Left renal pelvis (tissue), 4 donors: ENCODE results near the gene PDE8B. TPM values are rescaled to one million over a fixed set of nuclear protein-coding genes. Genes with fewer than 3 reads are reported as not detected.
"Not testable (repeated sequence)": the region's sequence is repeated elsewhere in the genome, so short reads cannot be mapped to it uniquely, and the experiment has no call there.

ENCODE experiments used
- DNase-seq, 4 donors: peaks; one replicate each; pipeline ENCODE4 v3.0.0-alpha.2; 2013; ENCODE audit warnings: low read depth in 4 of 4, low spot score in 3 of 4
- polyA plus RNA-seq, 4 donors: library from polyadenylated mRNA; unstranded; fragments of 120-200 nt; gene quantifications; one replicate each; pipeline ENCODE4 v1.2.1, GENCODE V29; 2013; ENCODE audit not compliant: insufficient read length in 4 of 4

Gene PDE8B
- polyA plus RNA-seq, 4 donors: 3.2 to 6.4 (median 5.6) TPM

- no peak for DNase-seq
Observed at GRCh38 chr5:77426670-77427069, 216.2 kb downstream of the PDE8B start.

DNA sequence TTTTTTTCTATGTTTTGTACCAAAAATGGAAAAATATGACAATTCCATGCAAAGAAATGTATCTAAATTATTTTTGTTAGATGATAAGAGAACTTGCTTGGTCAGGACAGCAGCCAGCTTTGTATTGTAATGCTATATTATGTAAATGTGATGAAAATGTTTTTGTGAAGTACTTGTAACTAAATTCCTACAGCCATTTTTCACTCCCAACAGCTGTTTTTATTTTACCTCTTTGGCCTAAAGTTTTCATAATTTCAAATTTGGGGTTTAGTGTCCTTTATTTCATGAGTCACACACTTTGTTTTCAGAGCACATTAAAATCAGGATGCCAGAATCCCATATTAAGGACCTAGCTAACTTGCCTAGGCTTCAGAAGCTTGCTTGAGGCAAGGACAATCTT, 217.5 kb downstream of the PDE8B start:
- DNase-seq: no peak

- no peak for DNase-seq
Observed at GRCh38 chr5:77428526-77428925, 218.0 kb downstream of the PDE8B start.

GRCh38 chr5:77430726-77431125, 220.2 kb downstream of the PDE8B start:
- DNase-seq: no peak

DNA sequence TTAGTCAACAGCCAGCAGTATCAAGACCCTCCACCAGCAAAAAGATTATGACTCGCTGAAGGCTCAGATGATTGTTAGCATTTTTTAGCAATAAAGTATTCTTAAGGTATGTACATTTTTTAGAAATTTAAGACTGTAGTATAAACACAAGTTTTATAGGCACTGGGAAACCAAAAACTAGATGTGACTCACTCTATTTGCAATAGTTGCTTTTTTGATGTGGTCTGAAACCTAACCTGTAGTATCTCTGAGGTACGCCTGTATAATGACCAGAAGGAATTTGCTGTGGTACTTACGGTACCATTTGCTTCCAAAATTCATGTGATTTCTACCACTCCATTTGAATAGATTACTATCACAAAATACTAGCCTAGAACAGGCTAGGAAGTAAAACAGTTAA, 220.8 kb downstream of the PDE8B start:
- no peak for DNase-seq

GRCh38 chr5:77431719-77432118, 221.2 kb downstream of the PDE8B start:
- no peak for DNase-seq

DNA sequence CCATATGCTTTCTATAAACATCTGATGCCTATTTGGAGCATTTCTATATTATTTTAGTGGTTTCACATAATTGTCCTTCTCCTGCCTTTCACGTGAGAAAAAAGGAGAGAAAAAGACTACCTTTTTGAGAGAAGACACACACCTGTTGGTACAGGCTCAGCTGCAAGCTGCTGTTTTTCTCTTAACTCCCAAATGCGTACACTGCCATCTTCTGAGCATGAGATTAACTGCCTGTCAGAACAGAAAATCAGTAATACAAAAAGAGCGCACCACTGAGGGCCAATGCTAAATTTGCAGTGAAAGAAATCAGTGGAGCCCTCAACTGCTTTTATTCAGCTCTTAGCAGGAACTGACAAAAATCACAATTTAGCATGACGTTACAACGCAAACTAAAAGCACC, 226.7 kb downstream of the PDE8B start:
- no peak for DNase-seq

DNA sequence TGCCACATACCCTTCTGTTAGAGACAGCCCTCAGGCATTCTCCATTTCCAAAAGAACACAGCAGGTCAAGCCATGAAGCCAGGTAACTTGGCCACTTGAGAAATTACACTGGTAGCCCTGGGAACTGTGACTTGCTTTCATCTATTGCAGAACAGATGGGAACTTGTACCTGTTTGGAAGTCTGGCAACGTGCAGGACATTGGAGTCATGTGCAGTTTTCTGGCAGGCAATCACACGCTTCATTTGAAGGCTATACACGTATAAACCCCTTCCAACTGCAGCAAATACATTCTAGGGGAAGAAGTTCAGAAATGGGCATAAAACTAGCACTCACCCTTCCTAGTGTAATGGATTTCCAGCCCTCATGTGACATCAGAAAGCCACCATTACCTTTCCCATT, 227.6 kb downstream of the PDE8B start:
- DNase-seq: no peak

DNA sequence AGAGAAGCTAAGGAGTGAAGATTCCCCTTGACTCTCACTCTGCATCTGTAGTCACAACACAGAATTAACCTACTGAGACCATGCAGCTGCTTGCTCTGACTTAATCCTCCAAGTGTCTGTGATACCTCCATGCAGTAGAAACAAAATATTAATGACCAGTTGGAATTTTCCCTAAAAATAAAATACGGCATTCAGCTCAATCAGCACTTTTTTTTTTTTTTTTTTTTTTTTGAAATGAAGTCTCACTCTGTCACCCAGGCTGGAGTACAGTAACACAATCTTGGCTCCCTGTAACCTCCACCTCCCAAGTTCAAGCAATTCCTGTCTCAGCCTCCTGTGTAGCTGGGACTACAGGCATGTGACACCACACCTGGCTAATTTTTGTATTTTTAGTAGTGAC, 233.2 kb downstream of the PDE8B start:
- no peak for DNase-seq

- DNase-seq: no peak
Observed at GRCh38 chr5:77444356-77444755, 233.9 kb downstream of the PDE8B start.

DNA sequence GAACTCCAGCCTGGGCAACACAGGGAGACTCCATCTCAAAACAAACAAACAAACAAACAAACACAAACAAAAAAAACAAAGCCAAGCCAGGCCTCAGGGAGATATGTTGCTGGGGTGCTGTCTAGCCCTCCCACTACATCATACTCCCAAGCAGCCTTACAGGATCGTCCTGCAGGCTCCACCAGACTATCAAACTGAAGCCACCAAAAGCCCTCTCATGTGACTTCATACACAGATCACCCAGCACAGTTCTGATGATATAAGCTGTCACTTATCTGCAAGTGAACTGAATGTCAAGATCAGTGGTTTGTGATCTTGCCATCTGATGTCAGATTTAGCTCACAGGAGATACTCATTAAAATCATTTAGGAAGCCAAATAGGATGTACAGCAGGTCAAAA, 238.4 kb downstream of the PDE8B start:
- no peak for DNase-seq

DNA sequence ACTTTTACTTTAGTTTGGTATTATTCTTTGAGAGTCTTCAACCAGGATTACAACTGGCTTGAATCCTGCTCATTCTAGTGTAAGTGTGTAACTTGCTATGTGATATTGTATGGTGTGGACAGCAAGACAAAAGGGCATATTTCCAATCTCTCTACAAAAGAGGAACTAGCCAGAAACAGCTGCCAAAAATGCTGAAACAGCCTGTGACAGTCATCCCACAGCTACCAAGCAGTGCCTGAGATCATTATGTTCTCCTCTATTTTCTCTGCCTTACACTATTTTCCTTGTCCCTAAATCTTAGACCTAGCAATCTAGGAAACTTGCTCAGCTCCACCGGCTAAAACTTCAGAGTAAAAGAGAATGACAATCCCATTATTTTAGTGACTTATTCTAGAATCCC, 238.8 kb downstream of the PDE8B start:
- no peak for DNase-seq

DNA sequence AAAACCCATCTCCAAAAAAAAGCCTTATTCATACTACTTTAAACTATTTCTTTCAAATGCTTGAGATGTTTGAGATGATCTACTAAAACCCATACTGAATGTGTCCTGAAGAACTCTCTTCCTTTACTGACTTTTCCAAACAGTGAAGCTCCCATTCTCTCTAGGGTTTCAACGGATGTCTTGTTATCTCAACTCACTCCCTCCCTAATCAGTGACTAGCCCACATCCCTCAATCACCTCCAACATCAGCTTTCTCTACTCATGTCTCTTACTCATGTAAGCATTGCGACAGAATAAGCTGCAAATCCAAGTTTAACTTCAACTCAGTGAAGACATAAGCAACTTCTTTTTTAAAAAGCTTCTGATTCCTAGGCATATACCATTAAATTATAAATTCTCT, 239.5 kb downstream of the PDE8B start:
- DNase-seq: no peak

- no peak for DNase-seq
Observed at GRCh38 chr5:77452351-77452750, 241.9 kb downstream of the PDE8B start.

- no peak for DNase-seq
Observed at GRCh38 chr5:77454123-77454522, 243.6 kb downstream of the PDE8B start.

DNA sequence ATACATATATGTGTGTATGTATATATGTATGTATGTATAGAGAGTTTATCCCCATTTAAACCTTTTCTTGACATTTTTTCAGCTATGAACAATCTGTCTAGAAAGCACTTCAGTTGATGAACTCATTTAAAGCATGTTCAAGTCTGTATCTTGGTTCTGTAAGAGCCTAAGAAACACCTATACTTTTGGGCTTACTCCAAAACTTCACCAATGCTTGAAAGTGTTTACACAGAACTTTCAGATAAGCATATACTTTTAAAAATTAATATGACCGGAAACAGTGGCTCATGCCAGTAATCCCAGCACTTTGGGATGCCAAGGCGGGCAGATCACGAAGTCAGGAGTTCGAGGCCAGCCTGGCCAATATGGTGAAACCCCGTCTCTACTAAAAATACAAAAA, 250.8 kb downstream of the PDE8B start:
- no peak for DNase-seq

DNA sequence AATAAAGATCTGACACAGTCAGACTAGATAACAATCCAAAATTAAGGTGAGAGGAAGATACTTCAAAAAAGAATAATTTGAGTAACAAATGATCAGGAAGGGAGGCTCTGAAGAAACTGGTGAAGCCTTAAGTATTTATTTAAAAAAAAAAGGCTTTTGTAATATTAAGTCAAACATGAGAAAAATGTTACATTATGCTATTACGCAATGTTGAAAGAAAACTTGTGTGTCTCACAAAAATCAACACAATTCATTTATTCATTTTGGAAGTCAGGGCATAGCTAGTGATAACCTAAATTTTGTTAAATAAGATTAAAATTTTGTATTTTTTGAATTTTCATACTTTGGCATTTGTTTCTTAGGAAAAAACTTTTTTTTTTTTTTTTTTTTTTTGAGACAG, 253.4 kb downstream of the PDE8B start:
- no peak for DNase-seq

- not testable (repeated sequence) for DNase-seq
Observed at GRCh38 chr5:77468875-77469274, 258.4 kb downstream of the PDE8B start.

GRCh38 chr5:77475041-77475440, 264.6 kb downstream of the PDE8B start:
- DNase-seq: not testable (repeated sequence)

Other genes with a start within 250 kb of the PDE8B start
- 10 to 100 TPM; 24.5 to 39.5 (median 32.7) TPM for gene AGGF1, start 180.3 kb upstream of the PDE8B start, polyA plus RNA-seq
- gene ZBED3, start 123.4 kb upstream of the PDE8B start, polyA plus RNA-seq: 10 to 100 TPM; 21.2 to 33.5 (median 31.4) TPM